Panc1 (cell line): ENCODE measurements around the gene FAM110A. TPM values are rescaled to one million over a fixed set of nuclear protein-coding genes. Genes with fewer than 3 reads are reported as not detected.

ENCODE experiments used
- ATAC-seq: fragments of 200-7000 bp; cut with Tn5 transposase; 2 replicates; pipeline ENCODE4 v1.9.1; 2020; ENCODE audit warnings: mild to moderate bottlenecking, moderate library complexity
- BruUV-seq: library from RNA; stranded (reverse); fragments of 400-500 nt; replicated peaks from 2 replicates; lab custom pipeline; 2021; lab: Mats Ljungman, UMichigan
- CTCF ChIA-PET: fragments of 300-600 bp; sonication (Branson Sonifier 250); formaldehyde crosslinking; loops from one replicate; lab custom pipeline; 2022; ENCODE audit warnings: antibody characterized with exemption; lab: Charles Lee
- POLR2A ChIA-PET: fragments of 300-600 bp; sonication (Branson Sonifier 250); formaldehyde crosslinking; loops from one replicate; lab custom pipeline; 2022; ENCODE audit warnings: antibody characterized with exemption; lab: Charles Lee
- DNase-seq: peaks from one replicate; pipeline ENCODE4 v3.0.0-alpha.2; 2010; ENCODE audit warnings: low read depth, low spot score
- H3K27ac ChIP-seq: 2 replicates; pipeline ENCODE4 v1.5.1; 2011; ENCODE audit warnings: mild to moderate bottlenecking, low read length, inconsistent platforms
- H3K27me3 ChIP-seq: fragments of 200-500 bp; sonication (Bioruptor generic); 2 replicates; pipeline ENCODE4 v1.6.0; 2014; ENCODE audit warnings: low read length, inconsistent platforms; ENCODE audit not compliant: control insufficient read depth, insufficient read depth
- H3K36me3 ChIP-seq: fragments of 200-500 bp; sonication (Bioruptor generic); 2 replicates; pipeline ENCODE4 v1.5.1; 2014; ENCODE audit warnings: inconsistent platforms, mild to moderate bottlenecking, low read length, moderate library complexity; ENCODE audit not compliant: control insufficient read depth, insufficient read depth
- H3K4me1 ChIP-seq: 2 replicates; pipeline ENCODE4 v1.5.1; 2011; ENCODE audit warnings: inconsistent platforms, mild to moderate bottlenecking, low read length, moderate library complexity; ENCODE audit not compliant: control insufficient read depth, insufficient read depth
- H3K4me3 ChIP-seq, 2 experiments: 2 replicates each; pipeline ENCODE4 v1.5.1; 2011 to 2012; ENCODE audit warnings: low read depth in 2 of 2, low read length in 2 of 2, mild to moderate bottlenecking in 2 of 2, inconsistent platforms in 1 of 2, moderate library complexity in 1 of 2
- H3K9me3 ChIP-seq: fragments of 200-500 bp; sonication (Bioruptor generic); 2 replicates; pipeline ENCODE4 v1.5.1; 2014; ENCODE audit warnings: low read depth, mild to moderate bottlenecking, inconsistent platforms, low read length, moderate library complexity; ENCODE audit not compliant: control insufficient read depth, insufficient read depth
- CTCF ChIP-seq: fragments of 450-650 bp; IDR thresholded peaks from 2 replicates; pipeline ENCODE4 v1.5.1; 2017; ENCODE audit warnings: mild to moderate bottlenecking
- POLR2AphosphoS5 ChIP-seq: IDR thresholded peaks from 2 replicates; pipeline ENCODE4 v1.6.1; 2012; ENCODE audit warnings: mild to moderate bottlenecking, low read depth, low read length, moderate library complexity
- REST ChIP-seq, 2 experiments: IDR thresholded peaks; 2 replicates each; pipeline ENCODE4 v1.6.1; 2011 to 2012; ENCODE audit warnings: low read depth in 2 of 2, control low read depth in 1 of 2, low read length in 1 of 2, mild to moderate bottlenecking in 1 of 2, moderate library complexity in 1 of 2; ENCODE audit not compliant: insufficient read depth in 1 of 2
- SIN3A ChIP-seq: IDR thresholded peaks from 2 replicates; pipeline ENCODE4 v1.6.1; 2012; ENCODE audit warnings: low read depth, mild to moderate bottlenecking, low read length, moderate library complexity, borderline replicate concordance; ENCODE audit not compliant: insufficient read depth
- TCF7L2 ChIP-seq: IDR thresholded peaks from 2 replicates; pipeline ENCODE4 v1.6.1; 2011; ENCODE audit warnings: mild to moderate bottlenecking, low read depth, low read length, inconsistent platforms
- in situ Hi-C: cut with HindIII; loops from 2 replicates; pipeline ENCODE4 v1.10.0; 2016; ENCODE audit warnings: low sequenced_read_pairs, low pct_unique_long_range_greater_than_20kb
- intact Hi-C: fragments of 100-400 bp; cut with micrococcal nuclease; formaldehyde crosslinking; loops from one replicate; pipeline ENCODE4 v1.10.0; 2022; ENCODE audit not compliant: unreplicated experiment
- total RNA-seq: library from RNA; stranded (reverse); gene quantifications from one replicate; pipeline ENCODE4 v1.2.1, GENCODE V29; 2021; ENCODE audit not compliant: unreplicated experiment

FAM110A gene
- total RNA-seq, 1 experiment from 2014 or later: 7.8 TPM

- DNase-seq: peak; percentile 7
- Histone ChIP-seq H3K36me3 (no peaks in the 10 kb centered on the region), H3K27ac (no peak overlapping the region), H3K27me3 (no peaks in the 10 kb centered on the region), H3K4me3 (no peak overlapping the region), H3K4me1 (no peaks in the 10 kb centered on the region), H3K9me3 (no peaks in the 10 kb centered on the region)
- intact Hi-C loops (no loop called here), in situ Hi-C loops (no loop called here)
- no peak for ATAC-seq
- POLR2A ChIA-PET: no interaction called here
- no peak for TF ChIP-seq REST (IDR thresholded peaks at IDR 0.05; ENCODE audit: insufficient read depth in 1 of 2, low read depth in 2 of 2, low read length in 1 of 2)
- no peak for TF ChIP-seq CTCF
- no peak for TF ChIP-seq TCF7L2
- no peak for TF ChIP-seq POLR2AphosphoS5
- TF ChIP-seq SIN3A: no peak
- BruUV-seq: no TSS peak
- CTCF ChIA-PET: no interaction called here
Measured at GRCh38 chr20:889106-889505, 55.6 kb downstream of the FAM110A start.

- Histone ChIP-seq H3K27me3 (no peaks in the 10 kb centered on the region), H3K4me1 (no peaks in the 10 kb centered on the region), H3K9me3 (no peaks in the 10 kb centered on the region), H3K27ac (no peak overlapping the region), H3K4me3 (no peak overlapping the region), H3K36me3 (no peaks in the 10 kb centered on the region)
- POLR2A ChIA-PET: no interaction called here
- CTCF ChIA-PET: no interaction called here
- no peak for TF ChIP-seq SIN3A
- TF ChIP-seq POLR2AphosphoS5: no peak
- no peak for TF ChIP-seq REST (IDR thresholded peaks at IDR 0.05; ENCODE audit: insufficient read depth in 1 of 2, low read depth in 2 of 2, low read length in 1 of 2)
- TF ChIP-seq CTCF: no peak
- TF ChIP-seq TCF7L2: no peak
- ATAC-seq (no peak), DNase-seq (no peak)
- intact Hi-C loops: no loop called here
- in situ Hi-C loops: no loop called here
- no TSS peak for BruUV-seq
Measured at GRCh38 chr20:889932-890463, 56.5 kb downstream of the FAM110A start.
